Vagina (tissue), 2 donors: ENCODE results near the gene CCNK.

Experiments used
- POLR2AphosphoS5 ChIP-seq, 2 donors: sonication (generic); formaldehyde crosslinking; IDR thresholded peaks; one replicate each; pipeline ENCODE4 v1.9.0; 2017; ENCODE audit warnings: antibody characterized with exemption in 2 of 2, mild to moderate bottlenecking in 2 of 2, low read depth in 1 of 2; ENCODE audit not compliant: insufficient read depth in 1 of 2
- TF ChIP-seq, protein P1 (sequence below), 3 experiments: fragments of 450-650 bp in 2 of 3; fragments of 200-600 bp in 1 of 3; sonication (generic) in 1 of 3; IDR thresholded peaks; one replicate each; pipeline ENCODE4 v1.5.1; 2017 to 2019; ENCODE audit warnings: antibody characterized with exemption in 3 of 3, mild to moderate bottlenecking in 2 of 3, moderate library complexity in 2 of 3

DNA sequence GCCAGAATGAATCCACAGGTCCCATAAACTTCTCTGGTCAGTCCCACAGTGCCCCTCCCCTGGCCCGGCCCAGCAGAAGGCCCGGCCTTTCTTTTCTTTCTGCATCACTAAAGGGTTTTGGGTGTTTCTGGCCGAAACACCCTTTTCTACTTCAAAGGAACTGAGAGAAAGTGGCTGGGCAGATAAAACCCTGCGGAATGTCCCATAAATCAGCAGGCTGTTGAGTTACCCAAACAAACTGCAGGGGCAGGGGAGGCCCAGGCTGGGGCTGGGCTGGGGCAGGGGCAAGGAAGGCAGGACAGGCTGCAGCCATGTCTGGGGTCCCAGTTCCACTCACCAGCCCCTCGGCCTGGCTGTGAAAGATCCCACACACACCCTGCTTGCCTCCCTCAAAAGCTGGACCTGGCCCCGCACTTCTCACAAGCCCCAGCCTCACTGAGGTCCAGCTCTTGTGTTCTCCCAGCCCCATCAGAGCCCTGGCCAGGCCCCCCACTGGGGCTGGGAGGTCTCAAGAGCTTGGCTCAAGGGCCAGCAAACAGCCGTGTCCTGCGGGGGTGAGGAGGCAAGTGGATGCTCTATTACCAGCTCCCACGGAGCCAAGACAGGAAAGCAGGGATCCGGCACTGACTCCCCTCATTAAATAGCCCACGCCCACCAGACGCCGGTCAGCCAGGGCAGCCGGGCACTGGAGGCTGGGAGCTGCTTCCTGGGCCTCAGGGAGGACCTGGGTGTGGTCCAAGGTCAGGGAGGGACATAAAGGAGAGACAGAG, 41.9 kb downstream of the CCNK start:
- TF ChIP-seq, protein P1, sequence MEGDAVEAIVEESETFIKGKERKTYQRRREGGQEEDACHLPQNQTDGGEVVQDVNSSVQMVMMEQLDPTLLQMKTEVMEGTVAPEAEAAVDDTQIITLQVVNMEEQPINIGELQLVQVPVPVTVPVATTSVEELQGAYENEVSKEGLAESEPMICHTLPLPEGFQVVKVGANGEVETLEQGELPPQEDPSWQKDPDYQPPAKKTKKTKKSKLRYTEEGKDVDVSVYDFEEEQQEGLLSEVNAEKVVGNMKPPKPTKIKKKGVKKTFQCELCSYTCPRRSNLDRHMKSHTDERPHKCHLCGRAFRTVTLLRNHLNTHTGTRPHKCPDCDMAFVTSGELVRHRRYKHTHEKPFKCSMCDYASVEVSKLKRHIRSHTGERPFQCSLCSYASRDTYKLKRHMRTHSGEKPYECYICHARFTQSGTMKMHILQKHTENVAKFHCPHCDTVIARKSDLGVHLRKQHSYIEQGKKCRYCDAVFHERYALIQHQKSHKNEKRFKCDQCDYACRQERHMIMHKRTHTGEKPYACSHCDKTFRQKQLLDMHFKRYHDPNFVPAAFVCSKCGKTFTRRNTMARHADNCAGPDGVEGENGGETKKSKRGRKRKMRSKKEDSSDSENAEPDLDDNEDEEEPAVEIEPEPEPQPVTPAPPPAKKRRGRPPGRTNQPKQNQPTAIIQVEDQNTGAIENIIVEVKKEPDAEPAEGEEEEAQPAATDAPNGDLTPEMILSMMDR (IDR thresholded peaks at IDR 0.05) = no peak
- TF ChIP-seq POLR2AphosphoS5 (IDR thresholded peaks at IDR 0.05; ENCODE audit: insufficient read depth in 1 of 2, low read depth in 1 of 2) = no peak
